Natural killer cell (primary cell): ENCODE data around the gene CGREF1. TPM values are rescaled to one million over a fixed set of nuclear protein-coding genes. Genes with fewer than 3 reads are reported as not detected.

Source experiments
- ATAC-seq, 3 donors: fragments of 150-1000 bp in 2 of 3; fragments of 200-7000 bp in 1 of 3; cut with Tn5 transposase; 1 replicate in 1 of 3; 2 replicates in 2 of 3; pipeline ENCODE4 v1.10.0; 2021; ENCODE audit warnings: mild to moderate bottlenecking in 2 of 3, moderate library complexity in 2 of 3
- DNase-seq, 2 donors: peaks; one replicate each; pipeline versions ENCODE4 v3.0.0 to v3.0.0-alpha.2; 2013 to 2021; ENCODE audit warnings: mixed read lengths in 1 of 2
- H3K27ac ChIP-seq: one replicate; pipeline ENCODE4 v1.5.1; 2013; ENCODE audit warnings: mild to moderate bottlenecking, low read length
- H3K27me3 ChIP-seq: one replicate; pipeline ENCODE4 v1.6.1; 2013; ENCODE audit warnings: low read length; ENCODE audit not compliant: control insufficient read depth, insufficient read depth
- H3K36me3 ChIP-seq: one replicate; pipeline ENCODE4 v1.6.1; 2013; ENCODE audit warnings: low read length; ENCODE audit not compliant: control insufficient read depth, insufficient read depth
- H3K4me1 ChIP-seq: one replicate; pipeline ENCODE4 v1.6.1; 2013; ENCODE audit warnings: low read length; ENCODE audit not compliant: control insufficient read depth, insufficient read depth
- H3K4me3 ChIP-seq: one replicate; pipeline ENCODE4 v1.5.1; 2013; ENCODE audit warnings: low read length
- H3K9me3 ChIP-seq: one replicate; pipeline ENCODE4 v1.6.1; 2013; ENCODE audit warnings: low read length; ENCODE audit not compliant: control insufficient read depth, insufficient read depth
- H3K27ac Mint-ChIP-seq, 2 donors: one replicate each; pipeline ENCODE4 v1.8.0; 2022; ENCODE audit warnings: mild to moderate bottlenecking in 2 of 2, mixed read lengths in 2 of 2, moderate library complexity in 1 of 2
- H3K27me3 Mint-ChIP-seq, 2 donors: one replicate each; pipeline ENCODE4 v1.8.0; 2022; ENCODE audit warnings: low read depth in 2 of 2, mixed read lengths in 2 of 2
- H3K36me3 Mint-ChIP-seq: one replicate; pipeline ENCODE4 v1.8.0; 2022; ENCODE audit warnings: mixed read lengths
- H3K4me1 Mint-ChIP-seq, 2 donors: one replicate each; pipeline ENCODE4 v1.8.0; 2022; ENCODE audit warnings: mixed read lengths in 2 of 2
- H3K4me3 Mint-ChIP-seq: one replicate; pipeline ENCODE4 v1.8.0; 2022; ENCODE audit warnings: mild to moderate bottlenecking, moderate library complexity, mixed read lengths
- H3K9me3 Mint-ChIP-seq, 2 donors: one replicate each; pipeline ENCODE4 v1.8.0; 2022; ENCODE audit warnings: mixed read lengths in 2 of 2
- WGBS: methylation state at CpG from one replicate; pipeline ENCODE4 v1.1.7; 2013; ENCODE audit warnings: missing lambda C conversion rate; ENCODE audit not compliant: insufficient coverage; 5-methylcytosine and 5-hydroxymethylcytosine counted together
- intact Hi-C: fragments of 100-400 bp; cut with micrococcal nuclease; formaldehyde crosslinking; loops from one replicate; pipeline ENCODE4 v1.14.2; 2022
- total RNA-seq, 4 donors: library from RNA; stranded (reverse); fragments of 120-200 nt in 1 of 4; gene quantifications; one replicate each; pipeline versions ENCODE4 v1.2.3 to v1.2.4, GENCODE V29; 2013 to 2022
- TF ChIP-seq, protein P1 (sequence below): fragments of 200-600 bp; IDR thresholded peaks from one replicate; pipeline ENCODE4 v1.8.0; 2022; ENCODE audit warnings: antibody characterized with exemption

Gene CGREF1
- total RNA-seq, 3 donors from 2014 or later (not counting 1 experiment from before 2014, with no cell fraction given): not detected

DNA sequence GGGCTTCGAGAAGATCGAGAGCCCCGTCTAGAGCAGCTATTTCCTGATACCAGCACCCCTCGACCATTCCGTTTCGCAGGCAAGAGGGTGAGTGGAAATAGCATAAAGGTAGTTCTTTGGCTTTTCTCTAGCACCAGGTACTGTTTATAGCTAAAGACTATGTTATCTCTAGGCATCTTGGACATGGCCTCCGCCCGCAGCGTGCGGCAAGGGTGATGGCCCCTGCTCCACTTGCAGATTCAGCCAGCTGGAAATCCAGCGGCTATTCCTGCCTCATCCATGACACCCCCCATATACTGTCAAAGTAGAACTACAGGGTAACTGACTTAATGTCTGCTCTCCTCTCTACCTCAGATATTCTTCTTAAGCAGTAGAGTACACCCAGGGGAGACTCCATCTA lies 64.2 kb downstream of the CGREF1 start:
- Mint-ChIP-seq H3K36me3 (peaks cover 11% of the 10 kb centered on the region), H3K27ac (peak overlapping the region in 1 of 2 donors; percentile 42), H3K4me1 (peaks cover 24 to 34% of the 10 kb centered on the region in 2 donors), H3K27me3 (peaks cover 6 to 12% of the 10 kb centered on the region in 2 donors), H3K4me3 (peak overlapping the region; percentile 56), H3K9me3 (peaks cover 0 to 2% of the 10 kb centered on the region in 2 donors)
- TF ChIP-seq, protein P1, sequence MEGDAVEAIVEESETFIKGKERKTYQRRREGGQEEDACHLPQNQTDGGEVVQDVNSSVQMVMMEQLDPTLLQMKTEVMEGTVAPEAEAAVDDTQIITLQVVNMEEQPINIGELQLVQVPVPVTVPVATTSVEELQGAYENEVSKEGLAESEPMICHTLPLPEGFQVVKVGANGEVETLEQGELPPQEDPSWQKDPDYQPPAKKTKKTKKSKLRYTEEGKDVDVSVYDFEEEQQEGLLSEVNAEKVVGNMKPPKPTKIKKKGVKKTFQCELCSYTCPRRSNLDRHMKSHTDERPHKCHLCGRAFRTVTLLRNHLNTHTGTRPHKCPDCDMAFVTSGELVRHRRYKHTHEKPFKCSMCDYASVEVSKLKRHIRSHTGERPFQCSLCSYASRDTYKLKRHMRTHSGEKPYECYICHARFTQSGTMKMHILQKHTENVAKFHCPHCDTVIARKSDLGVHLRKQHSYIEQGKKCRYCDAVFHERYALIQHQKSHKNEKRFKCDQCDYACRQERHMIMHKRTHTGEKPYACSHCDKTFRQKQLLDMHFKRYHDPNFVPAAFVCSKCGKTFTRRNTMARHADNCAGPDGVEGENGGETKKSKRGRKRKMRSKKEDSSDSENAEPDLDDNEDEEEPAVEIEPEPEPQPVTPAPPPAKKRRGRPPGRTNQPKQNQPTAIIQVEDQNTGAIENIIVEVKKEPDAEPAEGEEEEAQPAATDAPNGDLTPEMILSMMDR: no peak
- intact Hi-C loops: loop anchor here (5.0 kb wide), 1 partner anchor 78 kb away; the partner anchor contains the start of gene PREB
- Histone ChIP-seq H3K4me3 (no peak overlapping the region), H3K36me3 (peaks cover 25% of the 10 kb centered on the region), H3K4me1 (peaks cover 9% of the 10 kb centered on the region), H3K9me3 (no peaks in the 10 kb centered on the region), H3K27ac (no peak overlapping the region), H3K27me3 (no peaks in the 10 kb centered on the region)
- WGBS: 97% methylated on average over 11 of the region's 11 CpGs
- ATAC-seq: no peak
- DNase-seq: no peak

DNA sequence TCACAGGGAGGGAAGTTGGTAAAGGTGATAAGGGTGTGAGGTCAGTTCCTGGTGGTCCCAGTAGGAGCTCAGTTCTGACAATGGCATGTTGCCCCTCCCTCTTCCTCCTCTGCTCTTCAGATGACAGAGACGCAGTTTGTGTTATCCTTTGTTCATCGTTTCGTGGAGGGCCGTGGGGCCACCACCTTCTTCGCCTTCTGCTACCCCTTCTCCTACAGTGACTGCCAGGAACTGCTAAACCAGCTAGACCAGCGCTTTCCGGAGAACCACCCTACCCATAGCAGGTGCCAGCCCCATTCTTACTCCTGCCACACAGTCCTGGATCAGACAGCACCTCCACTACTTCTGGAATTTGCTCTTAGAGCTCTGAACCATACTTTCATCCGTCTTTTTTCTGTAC lies 65.2 kb downstream of the CGREF1 start:
- H3K27ac Mint-ChIP-seq: peak overlapping the region in 1 of 2 donors; percentile 42
- H3K36me3 Mint-ChIP-seq: peaks cover 11% of the 10 kb centered on the region
- WGBS: 97% methylated on average over 8 of the region's 8 CpGs
- no peaks in the 10 kb centered on the region for H3K9me3 ChIP-seq
- H3K27ac ChIP-seq: no peak overlapping the region
- peaks cover 0 to 2% of the 10 kb centered on the region in 2 donors for H3K9me3 Mint-ChIP-seq
- H3K4me1 Mint-ChIP-seq: peaks cover 29 to 39% of the 10 kb centered on the region in 2 donors
- H3K36me3 ChIP-seq: peaks cover 21% of the 10 kb centered on the region
- no peaks in the 10 kb centered on the region for H3K27me3 ChIP-seq
- TF ChIP-seq, protein P1: no peak
- H3K4me3 Mint-ChIP-seq: peak overlapping the region; percentile 56
- ATAC-seq (no peak), DNase-seq (no peak)
- H3K4me3 ChIP-seq: no peak overlapping the region
- intact Hi-C loops: loop anchor here (5.0 kb wide), 1 partner anchor 79 kb away; the partner anchor contains the start of gene PREB
- H3K4me1 ChIP-seq: peaks cover 16% of the 10 kb centered on the region
- peaks cover 6 to 12% of the 10 kb centered on the region in 2 donors for H3K27me3 Mint-ChIP-seq

DNA sequence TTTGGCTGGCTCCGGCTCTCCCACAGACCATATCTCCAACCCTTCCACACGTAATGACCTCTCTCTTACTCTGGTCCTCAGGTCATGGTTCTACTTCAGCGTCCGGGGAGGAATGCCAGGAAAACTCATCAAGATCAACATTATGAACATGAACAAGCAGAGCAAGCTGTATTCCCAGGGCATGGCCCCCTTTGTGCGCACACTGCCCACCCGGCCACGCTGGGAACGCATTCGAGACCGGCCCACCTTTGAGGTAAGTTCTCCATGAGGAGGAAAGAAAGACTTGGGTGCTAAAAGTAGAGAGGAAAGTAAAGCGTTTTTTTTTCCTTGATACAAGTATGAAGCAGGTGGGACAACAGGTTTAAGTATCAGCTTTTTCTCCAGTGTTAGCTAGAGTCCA lies 65.6 kb downstream of the CGREF1 start:
- ATAC-seq (no peak), DNase-seq (no peak)
- Histone ChIP-seq H3K27me3 (no peaks in the 10 kb centered on the region), H3K27ac (no peak overlapping the region), H3K36me3 (peaks cover 21% of the 10 kb centered on the region), H3K9me3 (no peaks in the 10 kb centered on the region), H3K4me1 (peaks cover 16% of the 10 kb centered on the region), H3K4me3 (no peak overlapping the region)
- Mint-ChIP-seq H3K4me3 (peak overlapping the region; percentile 86), H3K36me3 (peaks cover 11% of the 10 kb centered on the region), H3K27ac (no peak overlapping the region), H3K4me1 (peaks cover 29 to 39% of the 10 kb centered on the region in 2 donors), H3K27me3 (peaks cover 6 to 12% of the 10 kb centered on the region in 2 donors), H3K9me3 (peaks cover 0 to 2% of the 10 kb centered on the region in 2 donors)
- WGBS: 98% methylated on average over 11 of the region's 11 CpGs
- TF ChIP-seq, protein P1: no peak
- intact Hi-C loops: loop anchor here (5.0 kb wide), 1 partner anchor 79 kb away; the partner anchor contains the start of gene PREB
